ENCODE results near the gene INSIG2. TPM values are rescaled to one million over a fixed set of nuclear protein-coding genes. Genes with fewer than 3 reads are reported as not detected.

INSIG2 gene
- polyA plus RNA-seq, 1 of the 3 experiments (the other 2 are of a cell fraction): 8.7 TPM

DNA sequence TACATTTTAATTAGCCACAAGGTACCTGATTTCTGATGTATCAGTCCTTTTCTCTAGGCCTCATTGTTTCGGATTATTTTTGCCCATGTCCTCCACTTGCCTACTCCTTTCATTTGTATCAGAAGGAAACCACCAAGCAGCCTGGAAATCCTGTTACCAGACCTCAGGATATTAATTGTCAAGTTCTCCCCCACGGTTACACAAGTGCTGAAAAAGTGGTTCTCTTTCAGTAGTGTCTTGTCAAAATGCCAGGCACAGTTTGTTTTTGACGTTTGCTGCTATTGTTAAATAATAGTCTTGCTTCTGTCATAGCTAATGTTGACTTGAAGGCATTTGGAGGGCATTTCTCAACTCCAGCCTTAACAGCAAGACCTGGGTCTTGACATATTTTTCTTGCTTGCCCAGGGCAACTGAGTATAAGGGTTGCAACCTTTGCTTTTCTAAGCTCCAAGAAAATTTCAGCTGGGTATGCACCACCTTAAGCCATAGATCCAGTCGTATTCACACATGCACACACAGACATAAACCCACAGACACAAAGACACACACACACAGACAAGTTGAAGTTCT is 31.0 kb downstream of the INSIG2 start:
- no peak for DNase-seq
- Histone ChIP-seq H3K9me3 (no peaks in the 10 kb centered on the region), H3K9me2 (no peaks in the 10 kb centered on the region), H3K27ac (ENCODE audit: low read depth in 2 of 2, low read length in 1 of 2) (no peak overlapping the region), H3K36me3 (replicated peaks in 1 of 2; ENCODE audit: control insufficient read depth in 1 of 2, insufficient read depth in 2 of 2, low read length in 1 of 2) (no peaks in the 10 kb centered on the region), H3K9ac (no peak overlapping the region), H3F3A (replicated peaks; ENCODE audit: insufficient read depth) (no peaks in the 10 kb centered on the region), H3K4me1 (ENCODE audit: control insufficient read depth in 1 of 2, insufficient read depth in 2 of 2, low read depth in 1 of 2, low read length in 1 of 2) (no peaks in the 10 kb centered on the region), H3K4me3 (ENCODE audit: low read depth in 2 of 2, low read length in 1 of 2) (no peak overlapping the region), H3K4me2 (no peak overlapping the region), H4K20me1 (ENCODE audit: insufficient read depth) (no peaks in the 10 kb centered on the region), H2AFZ (ENCODE audit: low read depth) (no peak overlapping the region), H3K27me3 (ENCODE audit: insufficient read depth) (no peaks in the 10 kb centered on the region), H3K79me2 (ENCODE audit: insufficient read depth) (no peaks in the 10 kb centered on the region)
- TF ChIP-seq NFIC (IDR thresholded peaks at IDR 0.05; ENCODE audit: borderline replicate concordance): no peak
- TF ChIP-seq, protein P1, sequence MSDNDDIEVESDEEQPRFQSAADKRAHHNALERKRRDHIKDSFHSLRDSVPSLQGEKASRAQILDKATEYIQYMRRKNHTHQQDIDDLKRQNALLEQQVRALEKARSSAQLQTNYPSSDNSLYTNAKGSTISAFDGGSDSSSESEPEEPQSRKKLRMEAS (IDR thresholded peaks at IDR 0.05; ENCODE audit: low read depth): no peak
- TF ChIP-seq YY1 (IDR thresholded peaks at IDR 0.05; ENCODE audit: low read depth): no peak
- TF ChIP-seq TCF12 (IDR thresholded peaks at IDR 0.05): no peak
- TF ChIP-seq CHD2 (IDR thresholded peaks at IDR 0.05; ENCODE audit: low read length, partially characterized antibody): no peak
- TF ChIP-seq, protein P2, sequence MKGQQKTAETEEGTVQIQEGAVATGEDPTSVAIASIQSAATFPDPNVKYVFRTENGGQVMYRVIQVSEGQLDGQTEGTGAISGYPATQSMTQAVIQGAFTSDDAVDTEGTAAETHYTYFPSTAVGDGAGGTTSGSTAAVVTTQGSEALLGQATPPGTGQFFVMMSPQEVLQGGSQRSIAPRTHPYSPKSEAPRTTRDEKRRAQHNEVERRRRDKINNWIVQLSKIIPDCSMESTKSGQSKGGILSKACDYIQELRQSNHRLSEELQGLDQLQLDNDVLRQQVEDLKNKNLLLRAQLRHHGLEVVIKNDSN (IDR thresholded peaks at IDR 0.05; ENCODE audit: borderline replicate concordance, low read depth): no peak
- no peak for TF ChIP-seq FOSL2 (IDR thresholded peaks at IDR 0.05; ENCODE audit: borderline replicate concordance, low read depth)
- TF ChIP-seq, protein P3, sequence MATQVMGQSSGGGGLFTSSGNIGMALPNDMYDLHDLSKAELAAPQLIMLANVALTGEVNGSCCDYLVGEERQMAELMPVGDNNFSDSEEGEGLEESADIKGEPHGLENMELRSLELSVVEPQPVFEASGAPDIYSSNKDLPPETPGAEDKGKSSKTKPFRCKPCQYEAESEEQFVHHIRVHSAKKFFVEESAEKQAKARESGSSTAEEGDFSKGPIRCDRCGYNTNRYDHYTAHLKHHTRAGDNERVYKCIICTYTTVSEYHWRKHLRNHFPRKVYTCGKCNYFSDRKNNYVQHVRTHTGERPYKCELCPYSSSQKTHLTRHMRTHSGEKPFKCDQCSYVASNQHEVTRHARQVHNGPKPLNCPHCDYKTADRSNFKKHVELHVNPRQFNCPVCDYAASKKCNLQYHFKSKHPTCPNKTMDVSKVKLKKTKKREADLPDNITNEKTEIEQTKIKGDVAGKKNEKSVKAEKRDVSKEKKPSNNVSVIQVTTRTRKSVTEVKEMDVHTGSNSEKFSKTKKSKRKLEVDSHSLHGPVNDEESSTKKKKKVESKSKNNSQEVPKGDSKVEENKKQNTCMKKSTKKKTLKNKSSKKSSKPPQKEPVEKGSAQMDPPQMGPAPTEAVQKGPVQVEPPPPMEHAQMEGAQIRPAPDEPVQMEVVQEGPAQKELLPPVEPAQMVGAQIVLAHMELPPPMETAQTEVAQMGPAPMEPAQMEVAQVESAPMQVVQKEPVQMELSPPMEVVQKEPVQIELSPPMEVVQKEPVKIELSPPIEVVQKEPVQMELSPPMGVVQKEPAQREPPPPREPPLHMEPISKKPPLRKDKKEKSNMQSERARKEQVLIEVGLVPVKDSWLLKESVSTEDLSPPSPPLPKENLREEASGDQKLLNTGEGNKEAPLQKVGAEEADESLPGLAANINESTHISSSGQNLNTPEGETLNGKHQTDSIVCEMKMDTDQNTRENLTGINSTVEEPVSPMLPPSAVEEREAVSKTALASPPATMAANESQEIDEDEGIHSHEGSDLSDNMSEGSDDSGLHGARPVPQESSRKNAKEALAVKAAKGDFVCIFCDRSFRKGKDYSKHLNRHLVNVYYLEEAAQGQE (IDR thresholded peaks at IDR 0.05; ENCODE audit: low read depth, low read length): no peak
- no peak for TF ChIP-seq MEF2A (IDR thresholded peaks at IDR 0.05; ENCODE audit: borderline replicate concordance, low read depth)
- POLR2A ChIA-PET: no interaction called here
- CTCF ChIA-PET: no interaction called here
- WGBS (ENCODE audit: low lambda C conversion rate): 60% methylated on average over 4 of the region's 4 CpGs

DNA sequence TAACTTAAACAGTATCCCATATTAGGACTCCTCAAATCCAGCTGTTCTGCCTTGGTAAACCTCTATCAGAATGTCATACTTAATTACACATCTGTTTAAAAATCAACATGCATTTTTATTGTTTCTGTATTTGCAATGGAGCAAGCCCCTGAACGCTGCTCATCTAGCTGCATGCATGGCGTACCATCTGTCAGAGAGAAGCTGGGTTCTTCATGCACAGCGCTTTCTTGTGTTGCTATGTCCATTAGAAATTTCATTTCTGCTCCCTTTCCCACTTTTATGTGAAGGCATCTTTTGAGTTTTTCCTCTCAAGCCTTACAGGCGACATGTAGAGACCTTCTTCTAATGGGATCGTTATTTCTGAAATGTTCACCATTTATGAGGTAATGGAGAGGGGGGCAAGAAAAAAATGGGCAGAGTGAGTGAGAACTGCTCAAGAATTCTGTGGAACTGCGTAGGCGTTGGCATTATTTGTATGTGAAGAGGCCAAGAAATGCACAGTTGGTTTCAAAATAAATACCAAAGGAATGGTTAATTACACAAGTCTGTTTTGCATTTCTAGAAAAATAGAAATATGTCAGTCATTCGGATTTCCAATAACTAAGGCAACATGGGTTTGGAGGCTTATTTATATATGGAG is 31.6 kb downstream of the INSIG2 start:
- H3K79me2 ChIP-seq (ENCODE audit: insufficient read depth): no peaks in the 10 kb centered on the region
- no peaks in the 10 kb centered on the region for H3F3A ChIP-seq (replicated peaks; ENCODE audit: insufficient read depth)
- TF ChIP-seq FOXM1 (IDR thresholded peaks at IDR 0.05; ENCODE audit: low read depth): no peak
- no peak for TF ChIP-seq NRF1 (IDR thresholded peaks at IDR 0.05; ENCODE audit: low read depth, low read length)
- TF ChIP-seq EP300 (IDR thresholded peaks at IDR 0.05; ENCODE audit: borderline replicate concordance in 1 of 2, low read depth in 1 of 2, low read length in 1 of 2): no peak
- TF ChIP-seq, protein P4, sequence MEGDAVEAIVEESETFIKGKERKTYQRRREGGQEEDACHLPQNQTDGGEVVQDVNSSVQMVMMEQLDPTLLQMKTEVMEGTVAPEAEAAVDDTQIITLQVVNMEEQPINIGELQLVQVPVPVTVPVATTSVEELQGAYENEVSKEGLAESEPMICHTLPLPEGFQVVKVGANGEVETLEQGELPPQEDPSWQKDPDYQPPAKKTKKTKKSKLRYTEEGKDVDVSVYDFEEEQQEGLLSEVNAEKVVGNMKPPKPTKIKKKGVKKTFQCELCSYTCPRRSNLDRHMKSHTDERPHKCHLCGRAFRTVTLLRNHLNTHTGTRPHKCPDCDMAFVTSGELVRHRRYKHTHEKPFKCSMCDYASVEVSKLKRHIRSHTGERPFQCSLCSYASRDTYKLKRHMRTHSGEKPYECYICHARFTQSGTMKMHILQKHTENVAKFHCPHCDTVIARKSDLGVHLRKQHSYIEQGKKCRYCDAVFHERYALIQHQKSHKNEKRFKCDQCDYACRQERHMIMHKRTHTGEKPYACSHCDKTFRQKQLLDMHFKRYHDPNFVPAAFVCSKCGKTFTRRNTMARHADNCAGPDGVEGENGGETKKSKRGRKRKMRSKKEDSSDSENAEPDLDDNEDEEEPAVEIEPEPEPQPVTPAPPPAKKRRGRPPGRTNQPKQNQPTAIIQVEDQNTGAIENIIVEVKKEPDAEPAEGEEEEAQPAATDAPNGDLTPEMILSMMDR (IDR thresholded peaks at IDR 0.05): no peak
- TF ChIP-seq RCOR1 (IDR thresholded peaks at IDR 0.05; ENCODE audit: low read length): no peak
- no peak for TF ChIP-seq FOXJ3 (CRISPR knock-in tag; IDR thresholded peaks at IDR 0.05)
- TF ChIP-seq RFX5 (IDR thresholded peaks at IDR 0.05; ENCODE audit: low read length): no peak
- no peak for TF ChIP-seq SIN3A (IDR thresholded peaks at IDR 0.05; ENCODE audit: borderline replicate concordance, low read depth, low read length)
- no peak for TF ChIP-seq GABPA (IDR thresholded peaks at IDR 0.05; ENCODE audit: low read depth)
- TF ChIP-seq, protein P1 (IDR thresholded peaks at IDR 0.05; ENCODE audit: low read depth): no peak
- no peaks in the 10 kb centered on the region for H3K9me3 ChIP-seq
- H3K27me3 ChIP-seq (ENCODE audit: insufficient read depth): no peaks in the 10 kb centered on the region
- H3K27ac ChIP-seq (ENCODE audit: low read depth in 2 of 2, low read length in 1 of 2): no peak overlapping the region
- H3K4me2 ChIP-seq: no peak overlapping the region
- WGBS (ENCODE audit: low lambda C conversion rate): 86% methylated on average over 8 of the region's 8 CpGs
- CTCF ChIA-PET: no interaction called here
- no peak overlapping the region for H3K4me3 ChIP-seq (ENCODE audit: low read depth in 2 of 2, low read length in 1 of 2)
- no peak overlapping the region for H2AFZ ChIP-seq (ENCODE audit: low read depth)
- no peak overlapping the region for H3K9ac ChIP-seq
- H4K20me1 ChIP-seq (ENCODE audit: insufficient read depth): no peaks in the 10 kb centered on the region
- DNase-seq: no peak
- H3K4me1 ChIP-seq (ENCODE audit: control insufficient read depth in 1 of 2, insufficient read depth in 2 of 2, low read depth in 1 of 2, low read length in 1 of 2): no peaks in the 10 kb centered on the region
- POLR2A ChIA-PET: no interaction called here
- no peaks in the 10 kb centered on the region for H3K36me3 ChIP-seq (replicated peaks in 1 of 2; ENCODE audit: control insufficient read depth in 1 of 2, insufficient read depth in 2 of 2, low read length in 1 of 2)
- H3K9me2 ChIP-seq: no peaks in the 10 kb centered on the region
